Neuronal stem cell (in vitro differentiated cells): ENCODE measurements around the gene UBXN10.

Source experiments
- DNase-seq: peaks from one replicate; pipeline ENCODE4 v3.0.0-alpha.2; 2013; ENCODE audit warnings: low spot score
- H2AFZ ChIP-seq: one replicate; pipeline ENCODE4 v1.6.1; 2013; ENCODE audit warnings: mild to moderate bottlenecking, low read length, inconsistent platforms
- H2AK5ac ChIP-seq: 2 replicates; pipeline ENCODE4 v1.6.1; 2013; ENCODE audit warnings: low read depth, mild to moderate bottlenecking, inconsistent platforms, low read length, moderate library complexity, mixed read lengths
- H2BK120ac ChIP-seq: 2 replicates; pipeline ENCODE4 v1.6.1; 2013; ENCODE audit warnings: low read depth, mild to moderate bottlenecking, inconsistent platforms, low read length, moderate library complexity, mixed read lengths
- H2BK12ac ChIP-seq: one replicate; pipeline ENCODE4 v1.6.1; 2013; ENCODE audit warnings: low read length, inconsistent platforms
- H2BK15ac ChIP-seq: 2 replicates; pipeline ENCODE4 v1.6.1; 2013; ENCODE audit warnings: mild to moderate bottlenecking, low read length, inconsistent platforms, mixed read lengths
- H2BK5ac ChIP-seq: one replicate; pipeline ENCODE4 v1.6.1; 2013; ENCODE audit warnings: inconsistent platforms, mild to moderate bottlenecking, low read length, moderate library complexity
- H3K14ac ChIP-seq: one replicate; pipeline ENCODE4 v1.6.1; 2013; ENCODE audit warnings: low read length, inconsistent platforms
- H3K18ac ChIP-seq: 2 replicates; pipeline ENCODE4 v1.6.1; 2013; ENCODE audit warnings: low read length, inconsistent platforms
- H3K23ac ChIP-seq: 2 replicates; pipeline ENCODE4 v1.6.1; 2013; ENCODE audit warnings: low read depth, mild to moderate bottlenecking, mixed read lengths, low read length, inconsistent platforms; ENCODE audit not compliant: poor library complexity
- H3K27ac ChIP-seq: replicated peaks from 3 replicates; pipeline ENCODE4 v1.5.1; 2013; ENCODE audit warnings: low read length, inconsistent platforms
- H3K27me3 ChIP-seq, 3 experiments: 2 replicates each; pipeline ENCODE4 v1.6.1; 2013; ENCODE audit warnings: low read length in 3 of 3, mild to moderate bottlenecking in 2 of 3, inconsistent platforms in 1 of 3, low read depth in 1 of 3, mixed read lengths in 1 of 3, moderate library complexity in 1 of 3; ENCODE audit not compliant: control insufficient read depth in 3 of 3, insufficient read depth in 3 of 3
- H3K36me3 ChIP-seq, 2 donors: replicated peaks in 1 of 2; 2 replicates each; pipeline ENCODE4 v1.6.1; 2013; ENCODE audit warnings: low read length in 2 of 2; ENCODE audit not compliant: control insufficient read depth in 2 of 2, insufficient read depth in 2 of 2
- H3K4ac ChIP-seq: 2 replicates; pipeline ENCODE4 v1.6.1; 2013; ENCODE audit warnings: inconsistent platforms, mild to moderate bottlenecking, low read length, moderate library complexity
- H3K4me1 ChIP-seq, 2 donors: 1 replicate in 1 of 2; 2 replicates in 1 of 2; pipeline ENCODE4 v1.6.1; 2013; ENCODE audit warnings: low read length in 2 of 2, low read depth in 1 of 2; ENCODE audit not compliant: control insufficient read depth in 2 of 2, insufficient read depth in 1 of 2
- H3K4me2 ChIP-seq: one replicate; pipeline ENCODE4 v1.6.1; 2013; ENCODE audit warnings: mild to moderate bottlenecking, low read length, inconsistent platforms; ENCODE audit not compliant: insufficient read depth, poor library complexity, severe bottlenecking
- H3K4me3 ChIP-seq, 2 donors: 2 replicates each; pipeline ENCODE4 v1.5.1; 2013; ENCODE audit warnings: low read length in 2 of 2, mild to moderate bottlenecking in 2 of 2, inconsistent platforms in 1 of 2, moderate library complexity in 1 of 2
- H3K79me1 ChIP-seq: one replicate; pipeline ENCODE4 v1.6.1; 2013; ENCODE audit warnings: low read depth, mild to moderate bottlenecking, inconsistent platforms, low read length, moderate library complexity
- H3K9ac ChIP-seq: one replicate; pipeline ENCODE4 v1.6.1; 2013; ENCODE audit warnings: mild to moderate bottlenecking, low read depth, low read length, inconsistent platforms; ENCODE audit not compliant: poor library complexity
- H3K9me3 ChIP-seq, 2 donors: replicated peaks in 1 of 2; 2 replicates each; pipeline versions ENCODE3 to v1.6.1; 2013; ENCODE audit warnings: low read length in 2 of 2, mild to moderate bottlenecking in 2 of 2, inconsistent platforms in 1 of 2, low read depth in 1 of 2, mixed read lengths in 1 of 2, moderate library complexity in 1 of 2; ENCODE audit not compliant: control insufficient read depth in 2 of 2, insufficient read depth in 1 of 2
- H4K8ac ChIP-seq: one replicate; pipeline ENCODE4 v1.6.1; 2013; ENCODE audit warnings: low read depth, mild to moderate bottlenecking, inconsistent platforms, low read length, moderate library complexity
- H4K91ac ChIP-seq: one replicate; pipeline ENCODE4 v1.6.1; 2013; ENCODE audit warnings: low read length, low read depth, mild to moderate bottlenecking, inconsistent platforms; ENCODE audit not compliant: poor library complexity
- WGBS, 2 donors: extraction: QIAGEN DNeasy Blood & Tissue Kit; methylation state at CpG; one replicate each; pipeline ENCODE4 v1.1.7; 2013; ENCODE audit warnings: missing lambda C conversion rate in 2 of 2, mixed read lengths in 1 of 2; ENCODE audit not compliant: insufficient read length in 2 of 2, insufficient replicate concordance in 1 of 2; ENCODE audit errors: extremely low coverage in 2 of 2; 5-methylcytosine and 5-hydroxymethylcytosine counted together

The UBXN10 gene

DNA sequence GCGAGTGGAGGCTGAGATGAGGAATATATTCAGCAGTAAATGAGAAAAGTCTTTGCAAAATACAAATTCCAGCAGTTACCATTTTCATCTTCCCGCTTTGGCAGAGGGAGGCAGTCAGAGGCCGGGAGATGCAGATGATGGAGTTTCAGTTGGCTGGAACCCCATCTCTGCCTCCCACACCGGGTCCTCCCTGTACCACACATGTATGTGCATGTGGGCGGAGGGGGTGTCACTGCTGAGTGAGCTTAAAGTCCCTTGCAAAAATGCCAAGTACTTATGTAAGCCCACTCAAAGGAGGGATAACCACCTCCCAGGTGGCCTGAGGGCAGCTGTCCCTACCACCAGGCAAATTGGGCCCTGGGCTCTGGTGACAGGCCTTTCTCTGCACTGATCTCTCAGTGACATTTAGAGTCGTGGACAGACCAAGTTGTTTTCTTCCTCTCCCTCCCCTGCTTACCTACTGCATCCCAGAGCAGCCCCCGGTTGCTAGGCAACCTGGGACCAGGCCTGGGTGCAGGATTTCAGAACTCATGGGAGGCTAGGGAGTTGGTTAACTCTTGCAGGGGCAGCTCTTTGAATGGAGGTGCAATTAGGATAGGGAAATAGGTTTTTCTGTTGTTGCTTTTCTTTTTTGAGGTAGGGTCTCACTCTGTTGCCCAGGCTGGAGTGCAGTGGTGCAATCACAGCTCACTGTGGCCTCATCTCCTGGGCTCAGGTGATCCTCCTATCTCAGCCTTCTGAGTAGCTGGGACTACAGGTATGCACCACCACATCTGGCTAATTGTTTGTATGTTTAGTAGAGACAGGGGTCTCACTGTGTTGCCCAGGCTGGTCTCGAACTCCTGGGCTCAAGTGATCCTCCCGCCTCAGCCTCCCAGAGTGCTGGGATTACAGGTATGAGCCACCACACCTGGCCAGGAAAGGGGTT, 17.1 kb upstream of the UBXN10 start:
- no peak overlapping the region for H2BK12ac ChIP-seq
- no peak overlapping the region for H3K4me2 ChIP-seq
- no peak overlapping the region for H3K14ac ChIP-seq
- H2BK5ac ChIP-seq = no peak overlapping the region
- H3K4ac ChIP-seq = no peak overlapping the region
- H3K79me1 ChIP-seq = no peaks in the 10 kb centered on the region
- H4K8ac ChIP-seq = no peak overlapping the region
- H2AFZ ChIP-seq = no peak overlapping the region
- H2AK5ac ChIP-seq = no peak overlapping the region
- no peak overlapping the region for H3K27ac ChIP-seq
- no peak overlapping the region for H3K4me3 ChIP-seq
- H4K91ac ChIP-seq = no peak overlapping the region
- WGBS, 2 donors = no CpG with 5 or more reads among the region's 9 CpGs
- H3K4me1 ChIP-seq = peaks cover 0 to 2% of the 10 kb centered on the region in 2 donors
- H3K27me3 ChIP-seq = peaks cover 0 to 8% (median 0%) of the 10 kb centered on the region in 3 experiments
- H3K36me3 ChIP-seq = no peaks in the 10 kb centered on the region
- H3K18ac ChIP-seq = no peak overlapping the region
- DNase-seq = no peak
- H3K9me3 ChIP-seq = peaks cover 0 to 4% of the 10 kb centered on the region in 2 donors
- no peak overlapping the region for H2BK120ac ChIP-seq
- no peak overlapping the region for H2BK15ac ChIP-seq
- no peak overlapping the region for H3K23ac ChIP-seq
- H3K9ac ChIP-seq = no peak overlapping the region

DNA sequence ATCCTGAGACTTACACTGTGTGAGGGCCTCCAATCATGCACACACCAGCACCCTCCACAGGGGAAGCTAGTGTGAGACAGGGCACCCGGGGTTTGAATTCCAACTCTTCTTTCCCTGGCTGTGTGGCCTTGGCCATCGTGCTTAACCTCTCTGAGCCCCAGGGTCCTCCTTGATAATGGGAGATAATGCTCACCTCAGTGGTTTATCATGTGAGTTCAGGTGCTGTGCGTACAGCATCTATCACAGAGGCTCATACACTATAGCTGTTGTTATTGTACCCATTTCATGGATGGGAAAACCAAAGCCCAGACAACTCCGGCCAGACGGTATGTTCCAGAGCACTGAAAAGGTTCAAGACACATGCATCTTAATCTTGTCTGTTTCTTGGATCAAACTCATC, 16.0 kb upstream of the UBXN10 start:
- Histone ChIP-seq H3K4me2 (no peak overlapping the region), H3K23ac (no peak overlapping the region), H3K4me3 (no peak overlapping the region), H3K27ac (no peak overlapping the region), H3K4ac (no peak overlapping the region), H2AFZ (no peak overlapping the region), H3K79me1 (no peaks in the 10 kb centered on the region), H2BK12ac (no peak overlapping the region), H2AK5ac (peak overlapping the region; percentile 42), H4K8ac (no peak overlapping the region), H3K27me3 (peaks cover 0 to 5% (median 0%) of the 10 kb centered on the region in 3 experiments), H2BK5ac (no peak overlapping the region), H2BK15ac (no peak overlapping the region), H3K36me3 (no peaks in the 10 kb centered on the region), H3K18ac (no peak overlapping the region), H3K9me3 (peaks cover 0 to 2% of the 10 kb centered on the region in 2 donors), H3K9ac (no peak overlapping the region), H2BK120ac (no peak overlapping the region), H4K91ac (no peak overlapping the region), H3K4me1 (peaks cover 0 to 2% of the 10 kb centered on the region in 2 donors), H3K14ac (no peak overlapping the region)
- DNase-seq = no peak
- no CpG with 5 or more reads among the region's 5 CpGs for WGBS, 2 donors

DNA sequence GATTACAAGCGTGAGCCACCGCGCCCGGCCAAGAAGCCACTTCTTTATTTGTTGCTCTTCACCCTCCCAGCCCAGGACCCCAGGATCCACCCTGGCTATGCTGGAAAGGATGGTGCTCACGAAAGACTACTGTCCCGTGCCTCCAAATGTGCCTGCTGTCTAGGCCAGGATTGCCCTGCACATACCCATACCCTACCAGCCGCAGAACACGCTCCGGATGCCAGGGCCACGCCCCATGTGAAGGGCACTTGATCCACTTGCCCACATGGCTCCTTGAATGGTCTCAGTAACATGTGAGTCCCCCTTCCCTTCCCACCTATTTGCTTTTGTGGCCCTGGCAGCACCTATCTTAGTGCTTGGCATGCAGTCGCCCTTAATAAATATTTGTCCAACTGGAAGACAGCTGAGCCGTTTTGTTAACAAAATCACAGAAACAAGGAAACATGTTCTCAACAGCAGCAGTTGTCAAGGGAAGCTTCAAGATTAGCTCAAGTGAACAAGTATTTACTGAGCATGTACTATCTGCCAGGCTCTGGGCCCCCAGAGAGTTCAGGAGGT, 13.8 kb upstream of the UBXN10 start:
- no peak overlapping the region for H3K18ac ChIP-seq
- WGBS, 2 donors = no CpG with 5 or more reads among the region's 12 CpGs
- no peak overlapping the region for H2BK5ac ChIP-seq
- H2AK5ac ChIP-seq = no peak overlapping the region
- no peak overlapping the region for H3K4me3 ChIP-seq
- peaks cover 0 to 9% (median 0%) of the 10 kb centered on the region in 3 experiments for H3K27me3 ChIP-seq
- no peak overlapping the region for H3K9ac ChIP-seq
- no peak overlapping the region for H2BK120ac ChIP-seq
- no peaks in the 10 kb centered on the region for H3K79me1 ChIP-seq
- no peak overlapping the region for H4K8ac ChIP-seq
- no peak overlapping the region for H3K27ac ChIP-seq
- H3K4ac ChIP-seq = no peak overlapping the region
- no peak overlapping the region for H2BK12ac ChIP-seq
- DNase-seq = no peak
- H3K4me1 ChIP-seq = peaks cover 0 to 2% of the 10 kb centered on the region in 2 donors
- no peaks in the 10 kb centered on the region for H3K9me3 ChIP-seq
- no peaks in the 10 kb centered on the region for H3K36me3 ChIP-seq
- no peak overlapping the region for H4K91ac ChIP-seq
- no peak overlapping the region for H2AFZ ChIP-seq
- no peak overlapping the region for H3K14ac ChIP-seq
- H2BK15ac ChIP-seq = no peak overlapping the region
- H3K23ac ChIP-seq = no peak overlapping the region
- H3K4me2 ChIP-seq = no peak overlapping the region

DNA sequence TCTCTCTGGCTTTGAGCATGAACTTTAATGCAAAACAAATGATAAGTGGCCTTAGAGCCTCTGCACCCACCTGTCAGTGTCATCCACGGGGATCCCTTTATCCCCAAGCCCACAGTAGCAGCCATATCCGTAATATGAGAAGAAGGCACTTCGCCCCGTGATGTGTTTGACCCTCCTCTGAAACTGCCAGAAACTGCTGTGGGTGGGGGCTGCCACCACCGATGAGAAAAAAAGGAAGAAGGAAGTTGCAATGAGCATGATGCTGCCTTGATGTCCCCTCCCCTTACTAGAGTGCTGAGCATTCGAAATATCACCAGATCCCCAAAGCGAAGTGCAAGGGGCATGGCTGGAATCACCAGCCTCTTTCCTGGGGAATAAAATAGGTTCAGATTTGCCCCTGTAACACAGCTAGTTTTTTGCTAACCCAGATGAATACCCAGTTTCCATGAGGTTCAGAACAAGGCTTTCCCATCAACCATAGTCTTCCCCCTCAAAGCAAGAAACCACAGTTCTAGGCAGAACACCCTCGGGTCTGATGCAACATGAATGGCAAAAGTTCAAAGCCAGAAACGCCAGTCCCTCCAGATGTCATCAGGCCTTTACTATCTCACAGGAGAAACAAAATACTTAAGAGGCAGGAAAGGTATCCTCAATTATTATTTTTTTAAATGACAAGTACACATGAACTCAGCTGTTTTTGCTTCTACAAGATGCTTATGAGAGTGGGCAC, 10.8 kb upstream of the UBXN10 start:
- H3K27me3 ChIP-seq = peaks cover 0 to 16% (median 0%) of the 10 kb centered on the region in 3 experiments
- H2BK15ac ChIP-seq = no peak overlapping the region

More for the DNA sequence above, 10.8 kb upstream of the UBXN10 start:
- Histone ChIP-seq H3K36me3 (no peaks in the 10 kb centered on the region), H3K9ac (no peak overlapping the region), H2BK120ac (no peak overlapping the region), H3K9me3 (peaks cover 0 to 4% of the 10 kb centered on the region in 2 donors), H3K14ac (no peak overlapping the region), H2AK5ac (no peak overlapping the region), H2AFZ (no peak overlapping the region), H3K23ac (no peak overlapping the region), H3K4me2 (no peak overlapping the region), H3K4me1 (no peaks in the 10 kb centered on the region), H3K4ac (no peak overlapping the region), H4K8ac (no peak overlapping the region), H4K91ac (no peak overlapping the region), H3K27ac (no peak overlapping the region), H3K18ac (no peak overlapping the region), H2BK5ac (no peak overlapping the region), H3K79me1 (no peaks in the 10 kb centered on the region), H2BK12ac (no peak overlapping the region), H3K4me3 (no peak overlapping the region)
- no CpG with 5 or more reads among the region's 9 CpGs for WGBS, 2 donors
- no peak for DNase-seq
